Neuron (in vitro differentiated cells): Measurements from ENCODE around the gene CRY1.
"Not testable (repeated sequence)": the region's sequence is repeated elsewhere in the genome, so short reads cannot be mapped to it uniquely, and the experiment has no call there.

ENCODE experiments used
- H2AFZ ChIP-seq: one replicate; pipeline ENCODE4 v1.6.1; 2013; ENCODE audit warnings: low read depth, mild to moderate bottlenecking, inconsistent platforms, low read length, moderate library complexity
- H3K27me3 ChIP-seq: one replicate; pipeline ENCODE4 v1.6.1; 2013; ENCODE audit warnings: low read length; ENCODE audit not compliant: insufficient read depth
- H3K36me3 ChIP-seq: one replicate; pipeline ENCODE4 v1.6.1; 2013; ENCODE audit warnings: low read length; ENCODE audit not compliant: insufficient read depth
- H3K4me1 ChIP-seq: one replicate; pipeline ENCODE4 v1.6.1; 2013; ENCODE audit warnings: low read length; ENCODE audit not compliant: insufficient read depth
- H3K4me3 ChIP-seq: 2 replicates; pipeline ENCODE4 v1.5.1; 2013; ENCODE audit warnings: mild to moderate bottlenecking, low read length, moderate library complexity
- H3K9me3 ChIP-seq: one replicate; pipeline ENCODE4 v1.6.1; 2013; ENCODE audit warnings: low read length

The CRY1 gene

GRCh38 chr12:107079172-107080011 is 14.0 kb downstream of the CRY1 start:
- Histone ChIP-seq H3K9me3 (no peaks in the 10 kb centered on the region), H3K4me1 (peaks cover 7% of the 10 kb centered on the region), H3K36me3 (no peaks in the 10 kb centered on the region), H3K27me3 (no peaks in the 10 kb centered on the region), H3K4me3 (no peak overlapping the region), H2AFZ (no peak overlapping the region)

DNA sequence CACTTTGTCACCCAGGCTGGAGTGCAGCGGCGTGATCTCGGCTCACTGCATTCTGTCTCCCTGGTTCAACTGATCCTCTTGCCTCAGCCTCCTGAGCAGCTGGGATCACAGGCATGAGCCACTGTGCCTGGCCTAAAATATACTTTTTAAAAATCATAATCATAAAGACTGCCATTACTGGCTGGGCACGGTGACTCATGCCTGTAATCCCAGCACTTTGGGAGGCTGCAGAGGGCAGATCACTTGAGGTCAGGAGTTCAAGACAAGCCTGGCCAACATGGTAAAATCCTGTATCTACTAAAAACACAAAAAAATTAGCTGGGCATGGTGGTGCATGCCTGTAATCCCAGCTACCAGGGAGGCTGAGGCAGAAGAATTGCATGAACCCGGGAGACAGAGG is 20.1 kb downstream of the CRY1 start:
- H3K4me3 ChIP-seq, H3K4me1 ChIP-seq, H2AFZ ChIP-seq, H3K36me3 ChIP-seq, H3K9me3 ChIP-seq, H3K27me3 ChIP-seq: not testable (repeated sequence)

DNA sequence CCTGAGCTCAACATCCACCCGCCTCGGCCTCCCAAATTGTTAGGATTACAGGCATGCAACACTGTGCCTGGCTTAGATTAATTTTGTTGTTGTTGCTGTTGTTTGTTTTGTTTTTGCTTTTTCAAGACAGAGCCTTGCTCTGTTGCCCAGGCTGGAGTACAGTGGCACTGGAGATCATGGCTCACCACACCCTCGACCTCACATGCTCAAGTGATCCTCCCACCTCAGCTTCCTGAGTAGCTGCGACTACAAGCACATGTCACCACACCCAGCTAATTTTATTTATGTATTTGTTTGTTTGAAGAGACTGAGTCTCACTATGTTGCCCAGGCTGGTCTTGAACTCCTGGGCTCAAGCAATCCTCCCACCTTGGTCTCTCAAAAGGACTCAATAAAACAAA is 26.7 kb downstream of the CRY1 start:
- no peak overlapping the region for H3K4me3 ChIP-seq
- H3K4me1 ChIP-seq = no peaks in the 10 kb centered on the region
- peaks cover 4% of the 10 kb centered on the region for H3K9me3 ChIP-seq
- no peaks in the 10 kb centered on the region for H3K36me3 ChIP-seq
- H3K27me3 ChIP-seq = no peaks in the 10 kb centered on the region
- no peak overlapping the region for H2AFZ ChIP-seq

- Histone ChIP-seq H3K27me3 (no peaks in the 10 kb centered on the region), H2AFZ (no peak overlapping the region), H3K4me1 (no peaks in the 10 kb centered on the region), H3K36me3 (no peaks in the 10 kb centered on the region), H3K4me3 (no peak overlapping the region), H3K9me3 (peaks cover 4% of the 10 kb centered on the region)
Measured at GRCh38 chr12:107064687-107065086, 28.7 kb downstream of the CRY1 start.

- Histone ChIP-seq H3K4me3 (no peak overlapping the region), H2AFZ (no peak overlapping the region), H3K27me3 (no peaks in the 10 kb centered on the region), H3K9me3 (peaks cover 4% of the 10 kb centered on the region), H3K36me3 (no peaks in the 10 kb centered on the region), H3K4me1 (no peaks in the 10 kb centered on the region)
Measured at GRCh38 chr12:107064243-107064642, 29.1 kb downstream of the CRY1 start.

DNA sequence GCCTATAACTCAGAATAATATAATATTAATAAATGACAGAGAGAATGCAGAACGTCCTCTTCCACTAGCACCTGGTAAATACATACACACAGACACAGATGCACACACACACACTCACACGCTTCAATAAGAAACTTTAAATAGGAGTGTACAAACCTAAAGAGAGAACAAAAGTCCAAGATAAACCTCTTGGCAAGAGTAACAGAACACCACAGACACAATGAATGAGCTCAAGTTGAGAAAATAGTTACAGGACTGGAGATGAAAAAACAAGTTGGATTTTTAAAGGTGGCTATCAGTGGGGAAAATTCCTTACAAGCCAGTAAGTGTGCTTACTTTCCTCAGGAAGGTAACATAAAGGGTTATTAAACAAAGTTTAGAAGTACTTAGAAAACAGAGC is 35.2 kb downstream of the CRY1 start:
- Histone ChIP-seq H3K9me3 (no peaks in the 10 kb centered on the region), H2AFZ (no peak overlapping the region), H3K4me1 (no peaks in the 10 kb centered on the region), H3K36me3 (no peaks in the 10 kb centered on the region), H3K4me3 (no peak overlapping the region), H3K27me3 (no peaks in the 10 kb centered on the region)

GRCh38 chr12:107057071-107057834 is 36.1 kb downstream of the CRY1 start:
- no peaks in the 10 kb centered on the region for H3K4me1 ChIP-seq
- H3K9me3 ChIP-seq = peaks cover 4% of the 10 kb centered on the region
- no peak overlapping the region for H2AFZ ChIP-seq
- no peaks in the 10 kb centered on the region for H3K36me3 ChIP-seq
- H3K27me3 ChIP-seq = no peaks in the 10 kb centered on the region
- no peak overlapping the region for H3K4me3 ChIP-seq

DNA sequence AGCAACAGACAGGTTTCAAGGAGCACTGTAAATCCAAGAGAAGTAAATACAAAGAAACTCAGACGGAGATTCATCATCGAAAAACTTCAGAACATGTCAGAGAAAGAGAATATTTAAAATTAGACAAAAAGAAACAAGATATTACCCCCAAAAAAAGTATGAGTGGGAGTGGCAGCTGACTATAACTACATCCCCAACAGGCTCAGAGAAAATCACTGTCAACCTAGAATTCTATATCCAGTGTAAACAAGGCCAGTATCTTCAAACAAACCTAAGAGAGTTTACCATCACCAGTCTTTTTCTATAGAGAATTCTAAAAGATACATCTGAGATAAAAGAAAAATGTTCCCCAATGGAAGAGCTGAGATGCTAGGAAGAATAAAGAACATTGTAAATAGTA is 39.6 kb downstream of the CRY1 start:
- H3K4me1 ChIP-seq = no peaks in the 10 kb centered on the region
- peaks cover 5% of the 10 kb centered on the region for H3K9me3 ChIP-seq
- no peak overlapping the region for H2AFZ ChIP-seq
- no peaks in the 10 kb centered on the region for H3K36me3 ChIP-seq
- no peak overlapping the region for H3K4me3 ChIP-seq
- no peaks in the 10 kb centered on the region for H3K27me3 ChIP-seq

GRCh38 chr12:107045186-107045585 is 48.2 kb downstream of the CRY1 start:
- H2AFZ ChIP-seq = no peak overlapping the region
- no peaks in the 10 kb centered on the region for H3K36me3 ChIP-seq
- H3K4me1 ChIP-seq = no peaks in the 10 kb centered on the region
- H3K27me3 ChIP-seq = no peaks in the 10 kb centered on the region
- H3K4me3 ChIP-seq = no peak overlapping the region
- peaks cover under 1% of the 10 kb centered on the region for H3K9me3 ChIP-seq

DNA sequence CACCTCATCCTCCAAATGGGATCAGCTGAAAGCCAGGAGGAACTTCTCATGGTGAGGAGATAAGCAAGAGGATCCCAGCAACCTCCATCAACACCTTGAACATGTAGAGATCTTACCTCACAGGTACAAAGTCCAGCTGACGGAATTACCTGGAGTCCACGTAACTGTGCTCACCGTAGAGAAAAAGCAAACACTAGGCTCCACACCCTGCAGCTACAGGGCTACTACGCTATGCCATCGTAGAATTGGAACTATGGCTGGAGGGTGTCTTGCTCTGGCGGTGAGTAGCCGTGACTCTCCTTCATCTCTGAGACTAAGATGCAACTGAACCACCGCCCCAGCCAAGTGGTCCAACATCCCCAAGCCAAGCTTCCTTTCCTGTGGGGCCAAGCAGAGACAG is 50.5 kb downstream of the CRY1 start:
- Histone ChIP-seq H2AFZ (no peak overlapping the region), H3K9me3 (no peaks in the 10 kb centered on the region), H3K4me3 (no peak overlapping the region), H3K36me3 (no peaks in the 10 kb centered on the region), H3K4me1 (no peaks in the 10 kb centered on the region), H3K27me3 (no peaks in the 10 kb centered on the region)

DNA sequence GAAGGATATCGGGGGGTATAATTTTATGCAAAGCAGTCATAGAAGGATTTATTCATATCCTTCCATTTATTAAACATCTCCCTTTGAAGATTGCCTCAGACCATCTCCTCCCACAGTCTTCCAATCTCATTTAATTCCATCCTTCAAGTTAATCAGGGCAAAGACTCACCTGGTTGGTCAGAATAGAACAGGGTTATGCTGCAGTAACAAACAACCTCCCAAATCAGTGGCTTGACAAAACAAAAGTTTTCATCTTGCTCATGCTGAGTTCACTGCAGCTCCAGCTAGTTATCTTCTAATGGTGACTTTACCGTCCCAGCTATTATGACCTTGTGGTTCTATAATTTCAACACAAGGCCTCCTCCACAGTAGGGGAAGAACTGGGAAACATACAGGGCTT is 57.6 kb downstream of the CRY1 start:
- H3K4me1 ChIP-seq = no peaks in the 10 kb centered on the region
- H3K27me3 ChIP-seq = no peaks in the 10 kb centered on the region
- peaks cover 3% of the 10 kb centered on the region for H3K9me3 ChIP-seq
- H3K36me3 ChIP-seq = no peaks in the 10 kb centered on the region
- H3K4me3 ChIP-seq = no peak overlapping the region
- H2AFZ ChIP-seq = no peak overlapping the region

- no peaks in the 10 kb centered on the region for H3K36me3 ChIP-seq
- no peak overlapping the region for H2AFZ ChIP-seq
- no peaks in the 10 kb centered on the region for H3K27me3 ChIP-seq
- peaks cover 3% of the 10 kb centered on the region for H3K9me3 ChIP-seq
- H3K4me1 ChIP-seq = peaks cover 2% of the 10 kb centered on the region
- no peak overlapping the region for H3K4me3 ChIP-seq
Measured at GRCh38 chr12:107033758-107034739, 59.3 kb downstream of the CRY1 start.

GRCh38 chr12:107032266-107032665 is 61.1 kb downstream of the CRY1 start:
- H2AFZ ChIP-seq = no peak overlapping the region
- H3K4me3 ChIP-seq = no peak overlapping the region
- peaks cover 3% of the 10 kb centered on the region for H3K9me3 ChIP-seq
- no peaks in the 10 kb centered on the region for H3K36me3 ChIP-seq
- peaks cover 19% of the 10 kb centered on the region for H3K4me1 ChIP-seq
- no peaks in the 10 kb centered on the region for H3K27me3 ChIP-seq
